GM19328 (cell line): ENCODE measurements around the gene PSEN1.
"Not testable (repeated sequence)": the region's sequence is repeated elsewhere in the genome, so short reads cannot be mapped to it uniquely, and the experiment has no call there.

Experiments
- ATAC-seq: cut with Tn5 transposase; IDR thresholded peaks from one replicate; pipeline ENCODE4 v1.9.1; 2021; ENCODE audit warnings: mild to moderate bottlenecking, moderate library complexity; ENCODE audit not compliant: unreplicated experiment

Gene PSEN1

GRCh38 chr14:73162251-73162650 is 25.9 kb downstream of the PSEN1 start:
- ATAC-seq, result no peak

DNA sequence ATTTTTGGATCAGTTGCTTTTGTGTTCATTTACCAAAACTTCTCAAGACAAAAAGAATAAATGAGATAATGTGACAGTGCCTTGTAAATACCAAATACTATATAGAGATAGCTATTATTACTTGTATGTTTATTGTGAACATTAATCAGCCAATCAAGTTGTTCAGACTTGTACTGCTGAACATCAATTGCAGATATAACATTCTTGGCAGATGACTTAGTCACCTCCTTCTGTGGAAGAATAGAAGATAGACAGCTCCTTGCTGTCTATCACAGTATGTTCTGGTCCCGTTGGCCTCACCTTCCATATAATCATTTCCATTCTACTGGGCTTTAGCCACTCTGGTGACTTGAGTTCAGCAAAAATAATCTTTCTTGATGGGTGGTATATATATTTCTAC is 30.1 kb downstream of the PSEN1 start:
- ATAC-seq, result no peak

GRCh38 chr14:73167727-73168126 is 31.4 kb downstream of the PSEN1 start:
- no peak for ATAC-seq

- ATAC-seq, result no peak
Measured at GRCh38 chr14:73168274-73168673, 32.0 kb downstream of the PSEN1 start.

- no peak for ATAC-seq
Measured at GRCh38 chr14:73168691-73169090, 32.4 kb downstream of the PSEN1 start.

DNA sequence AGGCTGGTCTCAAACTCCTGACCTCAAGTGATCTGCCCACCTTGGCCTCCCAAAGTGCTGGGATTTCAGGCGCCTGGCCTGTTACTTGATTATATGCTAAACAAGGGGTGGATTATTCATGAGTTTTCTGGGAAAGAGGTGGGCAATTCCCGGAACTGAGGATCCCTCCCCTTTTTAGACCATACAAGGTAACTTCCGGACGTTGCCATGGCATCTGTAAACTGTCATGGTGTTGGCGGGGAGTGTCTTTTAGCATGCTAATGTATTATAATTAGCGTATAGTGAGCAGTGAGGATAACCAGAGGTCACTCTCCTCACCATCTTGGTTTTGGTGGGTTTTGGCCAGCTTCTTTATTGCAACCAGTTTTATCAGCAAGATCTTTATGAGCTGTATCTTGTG is 33.5 kb downstream of the PSEN1 start:
- ATAC-seq, result not testable (repeated sequence)

- no peak for ATAC-seq
Measured at GRCh38 chr14:73170686-73171085, 34.4 kb downstream of the PSEN1 start.

- ATAC-seq, result no peak
Measured at GRCh38 chr14:73172500-73172899, 36.2 kb downstream of the PSEN1 start.

- ATAC-seq, result no peak
Measured at GRCh38 chr14:73173092-73173735, 36.9 kb downstream of the PSEN1 start.

GRCh38 chr14:73176685-73177084 is 40.4 kb downstream of the PSEN1 start:
- no peak for ATAC-seq

- ATAC-seq, result no peak
Measured at GRCh38 chr14:73180385-73180805, 44.1 kb downstream of the PSEN1 start.

GRCh38 chr14:73180969-73181368 is 44.7 kb downstream of the PSEN1 start:
- not testable (repeated sequence) for ATAC-seq

GRCh38 chr14:73188501-73188911 is 52.2 kb downstream of the PSEN1 start:
- ATAC-seq, result no peak

- ATAC-seq, result no peak
Measured at GRCh38 chr14:73189651-73190050, 53.3 kb downstream of the PSEN1 start.

DNA sequence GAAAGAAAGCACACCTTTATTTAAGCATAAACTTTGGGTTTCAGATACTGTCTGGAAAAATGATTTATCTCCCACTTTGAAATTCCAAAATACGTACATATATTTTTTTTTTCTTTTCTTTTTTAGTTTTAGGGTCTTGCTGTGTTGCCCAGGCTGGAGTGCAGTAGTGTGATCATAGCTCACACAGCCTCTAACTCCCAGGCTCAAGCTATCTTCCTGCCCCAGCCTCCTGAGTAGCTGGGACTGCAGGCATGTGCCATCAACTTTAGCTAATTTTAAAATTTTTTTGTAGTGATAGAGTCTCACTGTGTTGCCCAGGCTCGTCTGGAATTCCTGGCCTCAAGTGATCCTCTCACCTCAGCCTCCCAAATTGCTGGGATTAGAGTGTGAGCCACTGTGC is 55.1 kb downstream of the PSEN1 start:
- ATAC-seq, result no peak

- not testable (repeated sequence) for ATAC-seq
Measured at GRCh38 chr14:73194306-73194705, 58.0 kb downstream of the PSEN1 start.

DNA sequence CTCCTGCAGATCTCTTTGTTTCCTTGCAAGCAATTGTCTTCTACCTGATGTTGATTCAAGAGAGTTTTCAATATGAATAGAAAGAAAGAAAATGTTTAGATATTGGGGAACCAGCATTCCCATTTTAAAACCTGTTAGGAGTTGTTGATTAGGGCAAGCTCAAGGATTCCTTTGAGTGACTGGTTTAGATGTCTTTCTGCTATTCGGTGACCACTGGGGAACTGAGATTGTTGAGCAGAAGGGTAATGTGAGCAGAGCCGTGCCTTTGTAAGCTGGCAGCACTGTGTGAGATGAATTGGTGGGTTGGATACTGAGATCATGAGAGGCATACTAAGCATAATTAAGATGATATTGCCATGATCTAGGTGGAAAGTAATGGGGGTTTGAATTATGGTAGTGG is 61.9 kb downstream of the PSEN1 start:
- ATAC-seq, result no peak

- ATAC-seq, result no peak
Measured at GRCh38 chr14:73203527-73203926, 67.2 kb downstream of the PSEN1 start.

GRCh38 chr14:73207615-73208014 is 71.3 kb downstream of the PSEN1 start:
- no peak for ATAC-seq

- ATAC-seq, result no peak
Measured at GRCh38 chr14:73208390-73208789, 72.1 kb downstream of the PSEN1 start.

GRCh38 chr14:73208846-73209245 is 72.5 kb downstream of the PSEN1 start:
- ATAC-seq, result no peak

GRCh38 chr14:73209953-73210352 is 73.6 kb downstream of the PSEN1 start:
- no peak for ATAC-seq
